Hepatocyte (in vitro differentiated cells): ENCODE results near the gene S100A3.

ENCODE experiments used
- CTCF ChIP-seq: fragments of 200-600 bp; sonication (generic); IDR thresholded peaks from 2 replicates; pipeline ENCODE4 v1.5.1; 2016; ENCODE audit warnings: antibody characterized with exemption, mild to moderate bottlenecking; ENCODE audit not compliant: poor library complexity
- EZH2 ChIP-seq: fragments of 200-600 bp; sonication (generic); IDR thresholded peaks from 2 replicates; pipeline ENCODE4 v1.6.1; 2016; ENCODE audit warnings: antibody characterized with exemption, mild to moderate bottlenecking, borderline replicate concordance
- EZH2phosphoT487 ChIP-seq: fragments of 200-600 bp; sonication (generic); IDR thresholded peaks from one replicate; pipeline ENCODE4 v1.6.1; 2018; ENCODE audit warnings: antibody characterized with exemption, mild to moderate bottlenecking, low read depth, moderate library complexity; ENCODE audit not compliant: unreplicated experiment, severe bottlenecking

DNA sequence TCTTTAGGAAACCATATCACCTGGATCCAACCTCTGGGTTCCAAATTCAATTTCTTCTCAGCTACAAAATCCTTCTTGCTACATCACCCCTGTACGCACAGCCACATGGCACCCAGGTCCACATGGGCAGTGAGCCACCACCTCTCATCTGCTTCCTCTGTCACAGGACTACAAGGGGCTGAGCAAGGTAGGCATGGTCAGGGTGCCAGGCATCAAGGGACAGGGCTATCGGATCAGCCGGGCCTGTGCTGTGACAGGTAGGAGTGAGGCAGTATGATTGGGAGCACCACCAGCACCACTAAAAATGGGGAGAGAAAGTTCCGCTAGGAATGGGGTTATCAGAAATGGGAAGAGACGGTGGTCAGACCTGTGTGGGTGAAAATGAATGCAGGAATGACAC is 42.7 kb downstream of the S100A3 start:
- no peak for TF ChIP-seq CTCF
- TF ChIP-seq EZH2: no peak
- TF ChIP-seq EZH2phosphoT487: no peak
